IMR-90 (cell line): ENCODE results near the gene NPTX1. TPM values are rescaled to one million over a fixed set of nuclear protein-coding genes. Genes with fewer than 3 reads are reported as not detected.

Source experiments
- ATAC-seq: fragments of 200-7000 bp; cut with Tn5 transposase; 2 replicates; pipeline ENCODE4 v1.9.1; 2020; ENCODE audit warnings: low read depth, mild to moderate bottlenecking, moderate library complexity
- BruUV-seq: library from RNA; stranded (reverse); fragments of 400-500 nt; replicated peaks from 2 replicates; lab custom pipeline; 2021; lab: Mats Ljungman, UMichigan
- CTCF ChIA-PET: fragments of 300-600 bp; formaldehyde crosslinking; extraction: SDS; loops from one replicate; lab custom pipeline; 2021; ENCODE audit warnings: antibody characterized with exemption; lab: Yijun Ruan, JAX
- POLR2A ChIA-PET: fragments of 300-600 bp; sonication (Branson Sonifier 250); formaldehyde crosslinking; loops from one replicate; lab custom pipeline; 2022; ENCODE audit warnings: antibody characterized with exemption; ENCODE audit not compliant: unreplicated experiment; lab: Charles Lee
- DNase-seq: peaks from one replicate; pipeline ENCODE4 v3.0.0; 2013
- H2AFZ ChIP-seq: replicated peaks from 2 replicates; pipeline ENCODE3; 2013; ENCODE audit warnings: low read length, mild to moderate bottlenecking; ENCODE audit not compliant: poor library complexity
- H2AK5ac ChIP-seq: 2 replicates; pipeline ENCODE4 v1.6.1; 2013; ENCODE audit warnings: low read depth, low read length, inconsistent platforms
- H2AK9ac ChIP-seq: replicated peaks from 2 replicates; pipeline ENCODE3; 2013; ENCODE audit warnings: mild to moderate bottlenecking, low read depth, low read length, moderate library complexity; ENCODE audit not compliant: poor library complexity
- H2BK120ac ChIP-seq: 2 replicates; pipeline ENCODE4 v1.6.1; 2013; ENCODE audit warnings: low read depth, low read length, inconsistent platforms
- H2BK15ac ChIP-seq: 3 replicates; pipeline ENCODE4 v1.6.1; 2013; ENCODE audit warnings: low read depth, low read length, inconsistent platforms
- H2BK20ac ChIP-seq: 2 replicates; pipeline ENCODE4 v1.6.1; 2013; ENCODE audit warnings: low read depth, mild to moderate bottlenecking, inconsistent platforms, low read length, moderate library complexity
- H2BK5ac ChIP-seq: 2 replicates; pipeline ENCODE4 v1.6.1; 2013; ENCODE audit warnings: mild to moderate bottlenecking, low read depth, low read length, inconsistent platforms; ENCODE audit not compliant: poor library complexity, severe bottlenecking
- H3K14ac ChIP-seq: replicated peaks from 2 replicates; pipeline ENCODE4 v1.6.1; 2013; ENCODE audit warnings: low read depth, low read length, inconsistent platforms
- H3K18ac ChIP-seq: 2 replicates; pipeline ENCODE4 v1.6.1; 2013; ENCODE audit warnings: low read depth, low read length, control low read depth
- H3K23ac ChIP-seq: 2 replicates; pipeline ENCODE4 v1.6.1; 2013; ENCODE audit warnings: low read depth, low read length, inconsistent platforms
- H3K27ac ChIP-seq: 2 replicates; pipeline ENCODE4 v1.5.1; 2013; ENCODE audit warnings: mild to moderate bottlenecking, control low read depth, low read length; ENCODE audit not compliant: insufficient read depth
- H3K27me3 ChIP-seq: 2 replicates; pipeline ENCODE4 v1.6.1; 2013; ENCODE audit warnings: low read length; ENCODE audit not compliant: control insufficient read depth, insufficient read depth
- H3K36me3 ChIP-seq: 2 replicates; pipeline ENCODE4 v1.6.1; 2013; ENCODE audit warnings: low read length, mixed read lengths; ENCODE audit not compliant: control insufficient read depth, insufficient read depth
- H3K4ac ChIP-seq: 2 replicates; pipeline ENCODE4 v1.6.1; 2013; ENCODE audit warnings: low read depth, low read length, inconsistent platforms
- H3K4me1 ChIP-seq: 2 replicates; pipeline ENCODE4 v1.6.1; 2013; ENCODE audit warnings: low read length, mixed read lengths; ENCODE audit not compliant: control insufficient read depth, insufficient read depth
- H3K4me2 ChIP-seq: 2 replicates; pipeline ENCODE4 v1.6.1; 2013; ENCODE audit warnings: low read depth, mild to moderate bottlenecking, control low read depth, low read length, moderate library complexity
- H3K4me3 ChIP-seq: 2 replicates; pipeline ENCODE4 v1.5.1; 2013; ENCODE audit warnings: low read depth, mild to moderate bottlenecking, control low read depth, low read length, moderate library complexity; ENCODE audit not compliant: insufficient read depth
- H3K56ac ChIP-seq: 2 replicates; pipeline ENCODE4 v1.6.1; 2013; ENCODE audit warnings: low read length, inconsistent platforms; ENCODE audit not compliant: insufficient read depth; ENCODE audit errors: extremely low read depth
- H3K79me1 ChIP-seq, 2 experiments: 2 replicates each; pipeline ENCODE4 v1.6.1; 2013; ENCODE audit warnings: low read length in 2 of 2, inconsistent platforms in 1 of 2, low read depth in 1 of 2
- H3K9ac ChIP-seq: 2 replicates; pipeline ENCODE4 v1.6.1; 2013; ENCODE audit warnings: low read depth, low read length, control low read depth
- H3K9me1 ChIP-seq: 2 replicates; pipeline ENCODE4 v1.6.1; 2013; ENCODE audit warnings: low read length, inconsistent platforms; ENCODE audit not compliant: insufficient read depth
- H3K9me3 ChIP-seq: 2 replicates; pipeline ENCODE4 v1.6.1; 2013; ENCODE audit warnings: low read length; ENCODE audit not compliant: control insufficient read depth, insufficient read depth
- H4K20me1 ChIP-seq: 2 replicates; pipeline ENCODE4 v1.6.1; 2013; ENCODE audit warnings: low read length, inconsistent platforms; ENCODE audit not compliant: insufficient read depth
- H4K5ac ChIP-seq: 2 replicates; pipeline ENCODE4 v1.6.1; 2013; ENCODE audit warnings: mild to moderate bottlenecking, low read depth, low read length, control low read depth
- H4K8ac ChIP-seq, 2 experiments: 2 replicates each; pipeline ENCODE4 v1.6.1; 2013; ENCODE audit warnings: low read depth in 2 of 2, low read length in 2 of 2, control low read depth in 1 of 2, inconsistent platforms in 1 of 2
- H4K91ac ChIP-seq: 2 replicates; pipeline ENCODE4 v1.6.1; 2013; ENCODE audit warnings: low read depth, low read length, inconsistent platforms; ENCODE audit not compliant: insufficient read depth
- BHLHE40 ChIP-seq: fragments of 150-350 bp; IDR thresholded peaks from 2 replicates; pipeline ENCODE4 v1.6.1; 2016; ENCODE audit warnings: mild to moderate bottlenecking, low read depth, low read length
- CEBPB ChIP-seq: IDR thresholded peaks from 2 replicates; pipeline ENCODE4 v1.6.1; 2012; ENCODE audit warnings: low read depth, low read length, improper control_type of control experiment
- ELK1 ChIP-seq: fragments of 150-350 bp; IDR thresholded peaks from 2 replicates; pipeline ENCODE4 v1.6.1; 2016; ENCODE audit warnings: low read depth, mild to moderate bottlenecking, low read length, moderate library complexity, borderline replicate concordance
- MAFK ChIP-seq: IDR thresholded peaks from 2 replicates; pipeline ENCODE4 v1.6.1; 2012; ENCODE audit warnings: low read depth, low read length, improper control_type of control experiment
- MXI1 ChIP-seq: IDR thresholded peaks from 2 replicates; pipeline ENCODE4 v1.6.1; 2012; ENCODE audit warnings: low read depth, mild to moderate bottlenecking, low read length, moderate library complexity, borderline replicate concordance
- POLR2A ChIP-seq: IDR thresholded peaks from 2 replicates; pipeline ENCODE4 v1.6.1; 2012; ENCODE audit warnings: mild to moderate bottlenecking, low read depth, low read length
- RAD21 ChIP-seq: IDR thresholded peaks from 2 replicates; pipeline ENCODE4 v1.6.1; 2012; ENCODE audit warnings: low read length, improper control_type of control experiment
- RFX5 ChIP-seq: IDR thresholded peaks from 2 replicates; pipeline ENCODE4 v1.8.0; 2012; ENCODE audit warnings: low read depth, mild to moderate bottlenecking, low read length, moderate library complexity
- WGBS, 2 experiments: methylation state at CpG; one replicate each; pipeline versions ENCODE4 v1.1.5 to v1.1.7; 2013; ENCODE audit warnings: missing lambda C conversion rate in 2 of 2; ENCODE audit not compliant: insufficient read length in 1 of 2; ENCODE audit errors: extremely low coverage in 2 of 2; 5-methylcytosine and 5-hydroxymethylcytosine counted together
- dilution Hi-C: fragments of 300-500 bp; cut with HindIII; formaldehyde crosslinking; loops from one replicate; pipeline ENCODE4 v1.14.3; 2018; ENCODE audit warnings: low sequenced_read_pairs; ENCODE audit not compliant: unreplicated experiment
- in situ Hi-C: fragments of 300-500 bp; cut with MboI; formaldehyde crosslinking; loops from 3 replicates; pipeline ENCODE4 v1.14.3; 2019; ENCODE audit warnings: low sequenced_read_pairs, inconsistent platforms, mixed read lengths
- intact Hi-C: fragments of 100-400 bp; cut with micrococcal nuclease; formaldehyde crosslinking; loops from 2 replicates; pipeline ENCODE4 v1.10.0; 2022
- polyA plus RNA-seq, 3 experiments: library from polyadenylated mRNA; depleted of rRNA; stranded (reverse); fragments of >200 nt; gene quantifications; 2 replicates each; pipeline ENCODE4 v1.2.3, GENCODE V29; 2012; ENCODE audit warnings: low replicate concordance in 1 of 3
- total RNA-seq: library from RNA; depleted of rRNA; stranded (reverse); fragments of >200 nt; gene quantifications from 2 replicates; pipeline ENCODE4 v1.2.3, GENCODE V29; 2012

NPTX1 gene
- total and polyA plus RNA-seq, 2 of the 4 experiments (the other 2 are of a cell fraction) = 20.8 to 39.5 TPM

- Histone ChIP-seq H3K27ac (no peak overlapping the region), H3K4me3 (no peak overlapping the region), H3K9ac (no peak overlapping the region), H3K9me1 (no peaks in the 10 kb centered on the region), H4K5ac (no peak overlapping the region), H2AK5ac (no peak overlapping the region), H2AK9ac (no peak overlapping the region), H3K4ac (no peak overlapping the region), H4K20me1 (no peaks in the 10 kb centered on the region; the same call in none of the 2 replicates), H2BK120ac (no peak overlapping the region), H3K36me3 (no peaks in the 10 kb centered on the region), H2BK5ac (no peak overlapping the region), H2BK20ac (no peak overlapping the region), H3K4me1 (peaks cover 5% of the 10 kb centered on the region), H3K56ac (no peak overlapping the region), H3K18ac (no peak overlapping the region), H3K27me3 (peaks cover 11% of the 10 kb centered on the region; the same call in 1 of the 2 replicates), H2AFZ (no peak overlapping the region), H2BK15ac (no peak overlapping the region), H3K79me1 (no peaks in the 10 kb centered on the region), H4K8ac (no peak overlapping the region), H3K14ac (no peak overlapping the region), H3K9me3 (no peaks in the 10 kb centered on the region), H3K4me2 (no peak overlapping the region), H4K91ac (no peak overlapping the region), H3K23ac (no peak overlapping the region)
- ATAC-seq (no peak), DNase-seq (no peak)
- intact Hi-C loops = no loop called here
- ChIA-PET CTCF (no interaction called here), POLR2A (no interaction called here)
- no TSS peak for BruUV-seq
- 47% methylated on average over 2 of the region's 12 CpGs; no CpG with 5 or more reads in 1 of the 2 experiments for WGBS, 2 experiments
- dilution Hi-C loops = no loop called here
- TF ChIP-seq MAFK = no peak
- no peak for TF ChIP-seq MXI1
- no peak for TF ChIP-seq ELK1
- TF ChIP-seq RFX5 = no peak
- TF ChIP-seq CEBPB = no peak
- TF ChIP-seq BHLHE40 = no peak
- TF ChIP-seq RAD21 = no peak
- TF ChIP-seq POLR2A = no peak
- in situ Hi-C loops = no loop called here
Observed at GRCh38 chr17:80442323-80442659, 34.1 kb downstream of the NPTX1 start.
